Measurements from ENCODE around the gene ZZZ3. TPM values are rescaled to one million over a fixed set of nuclear protein-coding genes. Genes with fewer than 3 reads are reported as not detected.
A peak's percentile ranks its signal among the peaks of the same experiment; 100 is the strongest.

ZZZ3 gene
- total RNA-seq, 6 experiments from 2014 or later, result 41.8 to 47.8 (median 46.0) TPM

DNA sequence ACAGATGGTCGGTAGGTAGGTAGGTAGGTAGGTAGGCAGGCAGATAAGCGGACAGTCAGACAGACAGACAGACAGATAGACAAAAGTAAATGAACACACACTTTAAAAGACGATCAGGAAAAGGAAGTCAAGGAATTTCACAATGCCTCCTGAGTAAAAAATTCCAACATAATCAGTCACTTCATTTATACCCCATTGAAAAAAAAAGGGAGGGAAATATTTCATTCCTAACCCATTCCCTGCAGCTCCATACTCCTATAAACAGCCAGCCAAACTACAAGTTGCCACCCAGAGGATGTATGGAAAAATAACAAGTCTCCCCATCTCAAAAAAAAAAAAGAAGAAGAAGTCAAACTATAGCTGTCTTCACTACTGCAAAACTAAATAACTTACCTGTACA, 43.4 kb downstream of the ZZZ3 start:
- peak overlapping the region; percentile 66 for H3K27ac Mint-ChIP-seq
- peak; percentile 54 for DNase-seq
- H3K27me3 Mint-ChIP-seq (ENCODE audit: insufficient read depth), result no peaks in the 10 kb centered on the region
- peaks cover 12% of the 10 kb centered on the region for H3K36me3 Mint-ChIP-seq (ENCODE audit: low read depth)
- TF ChIP-seq, protein P1, sequence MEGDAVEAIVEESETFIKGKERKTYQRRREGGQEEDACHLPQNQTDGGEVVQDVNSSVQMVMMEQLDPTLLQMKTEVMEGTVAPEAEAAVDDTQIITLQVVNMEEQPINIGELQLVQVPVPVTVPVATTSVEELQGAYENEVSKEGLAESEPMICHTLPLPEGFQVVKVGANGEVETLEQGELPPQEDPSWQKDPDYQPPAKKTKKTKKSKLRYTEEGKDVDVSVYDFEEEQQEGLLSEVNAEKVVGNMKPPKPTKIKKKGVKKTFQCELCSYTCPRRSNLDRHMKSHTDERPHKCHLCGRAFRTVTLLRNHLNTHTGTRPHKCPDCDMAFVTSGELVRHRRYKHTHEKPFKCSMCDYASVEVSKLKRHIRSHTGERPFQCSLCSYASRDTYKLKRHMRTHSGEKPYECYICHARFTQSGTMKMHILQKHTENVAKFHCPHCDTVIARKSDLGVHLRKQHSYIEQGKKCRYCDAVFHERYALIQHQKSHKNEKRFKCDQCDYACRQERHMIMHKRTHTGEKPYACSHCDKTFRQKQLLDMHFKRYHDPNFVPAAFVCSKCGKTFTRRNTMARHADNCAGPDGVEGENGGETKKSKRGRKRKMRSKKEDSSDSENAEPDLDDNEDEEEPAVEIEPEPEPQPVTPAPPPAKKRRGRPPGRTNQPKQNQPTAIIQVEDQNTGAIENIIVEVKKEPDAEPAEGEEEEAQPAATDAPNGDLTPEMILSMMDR (IDR thresholded peaks at IDR 0.05), result no peak; the same call in none of the 2 replicates
- H3K4me3 Mint-ChIP-seq, result peak overlapping the region; percentile 43
- no peaks in the 10 kb centered on the region for H3K9me3 Mint-ChIP-seq
- peaks cover 46% of the 10 kb centered on the region for H3K4me1 Mint-ChIP-seq (ENCODE audit: low read depth)

DNA sequence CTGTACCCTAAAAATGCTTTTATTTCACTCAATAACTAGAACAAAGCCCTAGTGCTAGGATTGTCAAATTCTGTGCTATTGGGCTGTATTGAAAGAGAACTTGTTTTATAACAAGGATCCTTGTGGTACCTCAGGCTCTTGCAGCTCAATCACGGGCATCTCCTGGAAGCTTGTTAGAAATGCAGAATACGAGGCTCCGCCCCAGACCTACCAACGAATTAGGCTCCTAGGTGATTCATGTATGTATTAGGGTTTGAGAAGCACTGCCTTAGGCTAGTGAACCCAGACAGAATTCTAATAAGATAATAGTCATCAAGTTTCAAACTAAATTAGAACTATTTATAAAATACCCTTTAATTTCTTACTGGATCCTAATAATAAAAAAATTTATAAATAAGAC, 45.6 kb downstream of the ZZZ3 start:
- Mint-ChIP-seq H3K4me3 (no peak overlapping the region), H3K4me1 (ENCODE audit: low read depth) (peaks cover 41% of the 10 kb centered on the region), H3K27ac (no peak overlapping the region), H3K27me3 (ENCODE audit: insufficient read depth) (no peaks in the 10 kb centered on the region), H3K9me3 (no peaks in the 10 kb centered on the region), H3K36me3 (ENCODE audit: low read depth) (peaks cover 16% of the 10 kb centered on the region)
- TF ChIP-seq, protein P1 (IDR thresholded peaks at IDR 0.05), result no peak
- DNase-seq, result no peak

Other genes with a start within 250 kb of the ZZZ3 start
- gene USP33, start 77.2 kb upstream of the ZZZ3 start, total RNA-seq (2021; fragmentation: NEBNext Ultra II Directional; extraction: Animal tissue kit (Norgen Biotek cat#: 25700)), result 10 to 100 TPM; 44.0 to 55.6 (median 50.5) TPM
- 10 to 100 TPM; 17.8 to 23.4 (median 21.4) TPM for gene MIGA1, start 97.0 kb upstream of the ZZZ3 start, total RNA-seq (2021; fragmentation: NEBNext Ultra II Directional; extraction: Animal tissue kit (Norgen Biotek cat#: 25700))
- 10 to 100 TPM; 51.9 to 64.6 (median 56.5) TPM for gene NEXN, start 206.0 kb upstream of the ZZZ3 start, total RNA-seq (2021; fragmentation: NEBNext Ultra II Directional; extraction: Animal tissue kit (Norgen Biotek cat#: 25700))